Esophagus squamous epithelium (tissue), 5 donors: Measurements from ENCODE around the gene INPP4B. TPM values are rescaled to one million over a fixed set of nuclear protein-coding genes. Genes with fewer than 3 reads are reported as not detected.

Source experiments
- DNase-seq: peaks from one replicate; lab custom pipeline; 2025; lab: John Stamatoyannopoulos, UW
- H3K27ac ChIP-seq, 4 donors: fragments of 200-600 bp; sonication (generic); one replicate each; pipeline ENCODE4 v1.5.1; 2016 to 2019; ENCODE audit warnings: mild to moderate bottlenecking in 1 of 4
- H3K27me3 ChIP-seq, 4 donors: fragments of 200-600 bp; sonication (generic); 1 replicate in 3 of 4; 2 replicates in 1 of 4; pipeline versions ENCODE4 v1.5.1 to v1.6.0; 2017 to 2021; ENCODE audit warnings: antibody characterized with exemption in 1 of 4
- H3K36me3 ChIP-seq, 3 donors: fragments of 200-600 bp; sonication (generic); one replicate each; pipeline ENCODE4 v1.5.1; 2016 to 2019
- H3K4me1 ChIP-seq, 3 donors: fragments of 200-600 bp; sonication (generic); one replicate each; pipeline ENCODE4 v1.5.1; 2017 to 2019
- H3K4me3 ChIP-seq, 4 donors: fragments of 200-600 bp; sonication (generic); 1 replicate in 3 of 4; 2 replicates in 1 of 4; pipeline ENCODE4 v1.5.1; 2016 to 2019; ENCODE audit warnings: mild to moderate bottlenecking in 2 of 4, moderate library complexity in 1 of 4
- H3K9me3 ChIP-seq, 3 donors: fragments of 200-600 bp; sonication (generic); one replicate each; pipeline ENCODE4 v1.5.1; 2016 to 2019
- CTCF ChIP-seq, 6 experiments: fragments of 450-650 bp in 4 of 6; fragments of 200-600 bp in 2 of 6; sonication (generic) in 2 of 6; IDR thresholded peaks; one replicate each; pipeline ENCODE4 v1.5.1; 2016 to 2019; ENCODE audit warnings: antibody characterized with exemption in 6 of 6, mild to moderate bottlenecking in 4 of 6, moderate library complexity in 4 of 6
- POLR2A ChIP-seq, 4 donors: fragments of 450-650 bp; IDR thresholded peaks; one replicate each; pipeline ENCODE4 v1.6.1; 2017; ENCODE audit warnings: antibody characterized with exemption in 4 of 4, mild to moderate bottlenecking in 4 of 4, moderate library complexity in 3 of 4
- WGBS, 2 donors: methylation state at CpG; one replicate each; pipeline ENCODE4 v1.1.5; 2018; 5-methylcytosine and 5-hydroxymethylcytosine counted together
- intact Hi-C: fragments of 100-400 bp; cut with DNase I; formaldehyde crosslinking; loops from one replicate; pipeline ENCODE4 v1.15.0; 2022
- total RNA-seq, 4 donors: library from RNA; depleted of rRNA; stranded (reverse); fragments of >200 nt; gene quantifications; one replicate each; pipeline ENCODE4 v1.1.0, GENCODE V29; 2016
- donor health status: DM: yes; HTN: yes; CAD: no.

The INPP4B gene
- total RNA-seq, 4 donors from 2014 or later: 14.3 to 49.7 (median 21.3) TPM

- Histone ChIP-seq H3K27me3 (no peaks in the 10 kb centered on the region), H3K36me3 (no peaks in the 10 kb centered on the region), H3K9me3 (no peaks in the 10 kb centered on the region), H3K4me3 (peak overlapping the region in 1 of 4 donors; percentile 0), H3K27ac (peak overlapping the region in 2 of 4 donors; percentile 19 to 28), H3K4me1 (peaks cover 0 to 15% (median 0%) of the 10 kb centered on the region in 3 donors)
- WGBS, 2 donors: 19 to 28% methylated on average over 4 of the region's 4 CpGs
- intact Hi-C loops: no loop called here
- DNase-seq: no peak
- TF ChIP-seq CTCF (IDR thresholded peaks at IDR 0.05) (no peak), POLR2A (IDR thresholded peaks at IDR 0.05) (no peak)
Observed at GRCh38 chr4:142567620-142568451, 278.3 kb downstream of the INPP4B start.

- intact Hi-C loops: no loop called here
- no peaks in the 10 kb centered on the region for H3K36me3 ChIP-seq
- peak overlapping the region in 2 of 4 donors; percentile 19 to 30 for H3K27ac ChIP-seq
- WGBS, 2 donors: 38 to 65% methylated on average over 5 of the region's 5 CpGs
- no peak for DNase-seq
- TF ChIP-seq POLR2A (IDR thresholded peaks at IDR 0.05) (no peak), CTCF (IDR thresholded peaks at IDR 0.05) (no peak)
- peaks cover 0 to 15% (median 0%) of the 10 kb centered on the region in 3 donors for H3K4me1 ChIP-seq
- H3K9me3 ChIP-seq: no peaks in the 10 kb centered on the region
- no peaks in the 10 kb centered on the region for H3K27me3 ChIP-seq
- H3K4me3 ChIP-seq: peak overlapping the region in 1 of 4 donors; percentile 12
Observed at GRCh38 chr4:142567199-142567598, 278.9 kb downstream of the INPP4B start.

GRCh38 chr4:142566777-142567176 lies 279.3 kb downstream of the INPP4B start:
- H3K27me3 ChIP-seq: no peaks in the 10 kb centered on the region
- peak overlapping the region in 1 of 4 donors; percentile 40 for H3K4me3 ChIP-seq
- no peaks in the 10 kb centered on the region for H3K9me3 ChIP-seq
- no peak for DNase-seq
- intact Hi-C loops: no loop called here
- peak overlapping the region in 2 of 4 donors; percentile 21 to 30 for H3K27ac ChIP-seq
- no peaks in the 10 kb centered on the region for H3K36me3 ChIP-seq
- WGBS, 2 donors: 76 to 77% methylated on average over 4 of the region's 4 CpGs
- TF ChIP-seq CTCF (IDR thresholded peaks at IDR 0.05) (no peak), POLR2A (IDR thresholded peaks at IDR 0.05) (no peak)
- H3K4me1 ChIP-seq: peaks cover 0 to 15% (median 0%) of the 10 kb centered on the region in 3 donors

GRCh38 chr4:142566243-142566642 lies 279.9 kb downstream of the INPP4B start:
- intact Hi-C loops: no loop called here
- DNase-seq: no peak
- no peaks in the 10 kb centered on the region for H3K36me3 ChIP-seq
- TF ChIP-seq CTCF (IDR thresholded peaks at IDR 0.05) (no peak), POLR2A (IDR thresholded peaks at IDR 0.05) (no peak)
- H3K4me3 ChIP-seq: peak overlapping the region in 1 of 4 donors; percentile 40
- H3K4me1 ChIP-seq: peaks cover 0 to 15% (median 0%) of the 10 kb centered on the region in 3 donors
- peak overlapping the region in 2 of 4 donors; percentile 21 to 27 for H3K27ac ChIP-seq
- no peaks in the 10 kb centered on the region for H3K9me3 ChIP-seq
- H3K27me3 ChIP-seq: no peaks in the 10 kb centered on the region

GRCh38 chr4:142565771-142566170 lies 280.3 kb downstream of the INPP4B start:
- TF ChIP-seq POLR2A (IDR thresholded peaks at IDR 0.05) (peak in 1 of 4 donors; percentile 25), CTCF (IDR thresholded peaks at IDR 0.05) (no peak)
- peak overlapping the region in 1 of 4 donors; percentile 40 for H3K4me3 ChIP-seq
- no peaks in the 10 kb centered on the region for H3K27me3 ChIP-seq
- WGBS, 2 donors: 35 to 39% methylated on average over 7 of the region's 7 CpGs
- peak overlapping the region in 2 of 4 donors; percentile 21 to 27 for H3K27ac ChIP-seq
- H3K9me3 ChIP-seq: no peaks in the 10 kb centered on the region
- no peaks in the 10 kb centered on the region for H3K36me3 ChIP-seq
- intact Hi-C loops: no loop called here
- peaks cover 0 to 15% (median 0%) of the 10 kb centered on the region in 3 donors for H3K4me1 ChIP-seq
- DNase-seq: no peak
